Esophagus squamous epithelium (tissue), 4 donors: ENCODE data around the gene INPPL1.

ENCODE experiments used
- CTCF ChIP-seq, 6 experiments: fragments of 450-650 bp in 4 of 6; fragments of 200-600 bp in 2 of 6; sonication (generic) in 2 of 6; IDR thresholded peaks; one replicate each; pipeline ENCODE4 v1.5.1; 2016 to 2019; ENCODE audit warnings: antibody characterized with exemption in 6 of 6, mild to moderate bottlenecking in 4 of 6, moderate library complexity in 4 of 6
- POLR2A ChIP-seq, 4 donors: fragments of 450-650 bp; IDR thresholded peaks; one replicate each; pipeline ENCODE4 v1.6.1; 2017; ENCODE audit warnings: antibody characterized with exemption in 4 of 4, mild to moderate bottlenecking in 4 of 4, moderate library complexity in 3 of 4

DNA sequence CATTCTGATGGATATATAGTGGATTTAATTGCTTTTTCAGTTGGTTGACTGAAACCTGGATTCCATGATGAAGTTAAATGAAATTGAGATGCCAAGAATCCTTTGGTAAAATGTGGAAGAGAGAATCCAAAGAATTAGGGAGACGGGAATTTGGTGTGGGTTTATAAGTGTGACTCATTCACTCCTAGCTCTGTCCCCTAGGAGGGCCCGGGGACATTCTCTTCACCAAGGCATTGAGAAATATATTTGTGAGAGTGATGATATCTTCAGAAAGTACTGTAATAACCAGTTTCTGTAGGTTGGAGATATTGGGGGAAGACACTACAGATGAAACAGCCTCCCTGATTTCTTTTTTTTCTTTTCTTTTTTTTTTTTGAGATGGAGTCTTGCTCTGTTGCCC lies 33.0 kb downstream of the INPPL1 start:
- TF ChIP-seq POLR2A (IDR thresholded peaks at IDR 0.05) (no peak), CTCF (IDR thresholded peaks at IDR 0.05) (no peak)
